Upper lobe of right lung (tissue), 1 donor: ENCODE data around the gene SKAP2. TPM values are rescaled to one million over a fixed set of nuclear protein-coding genes. Genes with fewer than 3 reads are reported as not detected.

Experiments
- ATAC-seq: fragments of 200-7000 bp; cut with Tn5 transposase; one replicate; pipeline ENCODE4 v1.9.1; 2020; ENCODE audit warnings: mild to moderate bottlenecking, moderate library complexity
- DNase-seq: peaks from one replicate; pipeline ENCODE4 v3.0.0-alpha.2; 2020
- H3K27ac ChIP-seq: fragments of 200-600 bp; one replicate; pipeline ENCODE4 v1.8.0; 2022
- H3K27me3 ChIP-seq: fragments of 200-600 bp; one replicate; pipeline ENCODE4 v1.8.0; 2022; ENCODE audit warnings: mild to moderate bottlenecking
- H3K36me3 ChIP-seq: fragments of 200-600 bp; one replicate; pipeline ENCODE4 v1.8.0; 2022
- H3K4me1 ChIP-seq: fragments of 200-600 bp; one replicate; pipeline ENCODE4 v1.8.0; 2022
- H3K4me3 ChIP-seq: fragments of 200-600 bp; one replicate; pipeline ENCODE4 v1.8.0; 2022; ENCODE audit warnings: mild to moderate bottlenecking
- H3K9me3 ChIP-seq: fragments of 200-600 bp; one replicate; pipeline ENCODE4 v1.8.0; 2022
- CTCF ChIP-seq: fragments of 200-600 bp; IDR thresholded peaks from one replicate; pipeline ENCODE4 v1.8.0; 2022; ENCODE audit warnings: antibody characterized with exemption
- intact Hi-C: fragments of 100-400 bp; cut with DNase I; formaldehyde crosslinking; loops from one replicate; pipeline ENCODE4 v1.11.0; 2022
- total RNA-seq: library from RNA; stranded (reverse); fragmentation: NEBNext Ultra II Directional; extraction: Animal tissue kit (Norgen Biotek cat#: 25700); gene quantifications from one replicate; pipeline ENCODE4 v1.2.1, GENCODE V29; 2021
- donor health status: DM: no; HTN: yes; CAD: no; lungs with severe emphysema.

SKAP2 gene
- total RNA-seq, 1 donor from 2014 or later, result 59.1 TPM

GRCh38 chr7:26684447-26684846 is 179.9 kb downstream of the SKAP2 start:
- Histone ChIP-seq H3K4me3 (no peak overlapping the region), H3K9me3 (no peaks in the 10 kb centered on the region), H3K36me3 (no peaks in the 10 kb centered on the region), H3K27me3 (no peaks in the 10 kb centered on the region), H3K27ac (no peak overlapping the region), H3K4me1 (peaks cover 43% of the 10 kb centered on the region)
- no peak for TF ChIP-seq CTCF
- ATAC-seq (no peak), DNase-seq (no peak)
- intact Hi-C loops, result no loop called here

DNA sequence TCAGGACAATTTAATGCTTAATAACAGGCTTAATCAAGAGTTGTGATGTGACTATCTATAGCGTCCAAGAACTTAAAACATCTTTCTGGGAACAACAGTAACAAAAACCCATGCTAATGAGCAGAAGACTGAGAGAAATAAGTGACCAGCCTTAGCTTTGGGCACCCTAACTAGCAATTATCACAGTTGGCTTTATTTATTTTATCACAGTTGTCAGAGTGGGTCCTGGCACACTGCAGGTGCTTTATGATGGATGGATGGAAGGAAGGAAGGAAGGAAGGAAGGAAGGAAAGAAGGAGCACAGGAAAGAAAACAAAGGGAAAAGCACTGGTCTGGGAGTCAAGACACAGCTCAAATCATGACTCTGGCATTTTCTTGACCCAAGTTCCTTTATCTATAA is 181.1 kb downstream of the SKAP2 start:
- no peak overlapping the region for H3K27ac ChIP-seq
- H3K9me3 ChIP-seq, result no peaks in the 10 kb centered on the region
- no peaks in the 10 kb centered on the region for H3K36me3 ChIP-seq
- DNase-seq (no peak), ATAC-seq (no peak)
- no peaks in the 10 kb centered on the region for H3K27me3 ChIP-seq
- no peak overlapping the region for H3K4me3 ChIP-seq
- peaks cover 32% of the 10 kb centered on the region for H3K4me1 ChIP-seq
- intact Hi-C loops, result no loop called here
- TF ChIP-seq CTCF, result no peak

DNA sequence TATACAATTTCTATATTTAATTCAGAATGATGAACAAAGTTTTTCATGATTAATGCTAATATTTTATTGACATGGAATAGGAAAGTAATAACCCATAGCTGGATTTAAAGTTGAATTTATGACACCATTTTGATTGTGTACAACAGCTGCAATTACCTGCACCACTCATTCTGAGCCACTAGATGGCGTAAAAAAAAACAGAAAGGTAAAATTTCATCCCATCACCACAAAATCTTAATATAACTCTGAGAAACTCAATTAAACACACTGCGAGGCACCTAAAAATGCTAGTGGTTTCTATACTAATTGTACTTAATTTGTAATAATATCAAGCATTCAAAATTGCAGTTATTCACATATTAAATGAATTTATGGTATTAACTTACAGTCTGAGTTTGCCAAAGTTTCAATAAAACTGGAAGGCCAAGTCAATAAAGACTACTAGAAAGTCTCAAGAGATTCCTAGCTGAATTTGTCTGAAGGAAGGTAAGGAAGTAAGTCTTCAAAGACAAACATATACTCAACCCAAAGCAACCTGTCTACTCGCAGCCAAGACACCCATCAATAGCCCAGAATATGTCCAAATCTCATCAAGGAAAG is 182.5 kb downstream of the SKAP2 start:
- Histone ChIP-seq H3K9me3 (no peaks in the 10 kb centered on the region), H3K36me3 (no peaks in the 10 kb centered on the region), H3K4me3 (no peak overlapping the region), H3K4me1 (peaks cover 20% of the 10 kb centered on the region), H3K27ac (no peak overlapping the region), H3K27me3 (no peaks in the 10 kb centered on the region)
- intact Hi-C loops, result no loop called here
- DNase-seq (no peak), ATAC-seq (no peak)
- peak; percentile 58 for TF ChIP-seq CTCF

DNA sequence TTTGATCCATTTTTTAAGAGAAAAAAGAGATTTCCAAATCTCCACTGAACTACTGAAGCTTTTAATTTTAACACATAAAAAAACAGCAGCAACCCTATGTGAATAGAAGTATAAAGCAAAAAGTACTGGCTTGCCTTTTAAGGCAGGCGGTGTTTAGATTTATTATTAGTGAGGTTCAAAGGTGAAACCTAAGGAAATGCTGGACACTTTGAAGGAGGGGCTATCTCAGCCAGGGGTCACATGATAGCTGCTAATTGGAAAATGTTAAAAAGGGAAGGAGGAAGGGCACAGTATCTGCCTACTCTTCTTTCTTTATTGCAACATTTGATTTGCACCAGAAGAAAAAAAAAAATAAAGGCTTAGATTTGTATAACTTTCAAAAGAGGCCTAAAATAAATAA is 183.8 kb downstream of the SKAP2 start:
- Histone ChIP-seq H3K9me3 (no peaks in the 10 kb centered on the region), H3K4me3 (no peak overlapping the region), H3K36me3 (no peaks in the 10 kb centered on the region), H3K4me1 (peaks cover 8% of the 10 kb centered on the region), H3K27ac (no peak overlapping the region), H3K27me3 (no peaks in the 10 kb centered on the region)
- no peak for TF ChIP-seq CTCF
- ATAC-seq (peak; percentile 68), DNase-seq (no peak)
- intact Hi-C loops, result no loop called here

GRCh38 chr7:26675143-26675887 is 189.1 kb downstream of the SKAP2 start:
- DNase-seq (no peak), ATAC-seq (no peak)
- Histone ChIP-seq H3K4me1 (no peaks in the 10 kb centered on the region), H3K36me3 (no peaks in the 10 kb centered on the region), H3K9me3 (no peaks in the 10 kb centered on the region), H3K27me3 (no peaks in the 10 kb centered on the region), H3K4me3 (no peak overlapping the region), H3K27ac (no peak overlapping the region)
- no peak for TF ChIP-seq CTCF
- intact Hi-C loops, result no loop called here
